Lower lobe of right lung (tissue), 2 donors: Measurements from ENCODE around the gene ERLIN1. TPM values are rescaled to one million over a fixed set of nuclear protein-coding genes. Genes with fewer than 3 reads are reported as not detected.

ENCODE experiments used
- ATAC-seq, 2 donors: fragments of 200-7000 bp; cut with Tn5 transposase; one replicate each; pipeline ENCODE4 v1.9.1; 2020 to 2022; ENCODE audit warnings: mild to moderate bottlenecking in 2 of 2, moderate library complexity in 2 of 2
- DNase-seq: peaks from one replicate; pipeline ENCODE4 v3.0.0-alpha.2; 2020
- H3K27ac ChIP-seq: fragments of 200-600 bp; one replicate; pipeline ENCODE4 v1.8.0; 2022
- H3K27me3 ChIP-seq: fragments of 200-600 bp; one replicate; pipeline ENCODE4 v1.8.0; 2022; ENCODE audit warnings: low read depth
- H3K36me3 ChIP-seq: fragments of 200-600 bp; one replicate; pipeline ENCODE4 v1.8.0; 2022; ENCODE audit warnings: mild to moderate bottlenecking
- H3K4me1 ChIP-seq: fragments of 200-600 bp; one replicate; pipeline ENCODE4 v1.8.0; 2022
- H3K4me3 ChIP-seq: fragments of 200-600 bp; one replicate; pipeline ENCODE4 v1.8.0; 2022; ENCODE audit warnings: mild to moderate bottlenecking
- H3K9me3 ChIP-seq: fragments of 200-600 bp; one replicate; pipeline ENCODE4 v1.8.0; 2022
- CTCF ChIP-seq: fragments of 200-600 bp; IDR thresholded peaks from one replicate; pipeline ENCODE4 v1.8.0; 2022; ENCODE audit warnings: antibody characterized with exemption, mild to moderate bottlenecking
- intact Hi-C: fragments of 100-400 bp; cut with DNase I; formaldehyde crosslinking; loops from one replicate; pipeline ENCODE4 v1.11.0; 2022
- total RNA-seq: library from RNA; stranded (reverse); fragmentation: NEBNext Ultra II Directional; extraction: Animal tissue kit (Norgen Biotek cat#: 25700); gene quantifications from one replicate; pipeline ENCODE4 v1.2.1, GENCODE V29; 2021
- donor health status: DM: no; HTN: yes; CAD: no; lungs with severe emphysema.

The ERLIN1 gene
- total RNA-seq, 1 donor from 2014 or later, result 31.9 TPM

- no peaks in the 10 kb centered on the region for H3K4me1 ChIP-seq
- no peaks in the 10 kb centered on the region for H3K9me3 ChIP-seq
- DNase-seq (no peak), ATAC-seq (no peak)
- peaks cover 98% of the 10 kb centered on the region for H3K36me3 ChIP-seq
- H3K27ac ChIP-seq, result no peak overlapping the region
- TF ChIP-seq CTCF, result no peak
- H3K27me3 ChIP-seq, result no peaks in the 10 kb centered on the region
- H3K4me3 ChIP-seq, result no peak overlapping the region
- intact Hi-C loops, result no loop called here
Observed at GRCh38 chr10:100216006-100216405, 30.2 kb upstream of the ERLIN1 start.

GRCh38 chr10:100209303-100209702 is 23.5 kb upstream of the ERLIN1 start:
- Histone ChIP-seq H3K4me1 (no peaks in the 10 kb centered on the region), H3K9me3 (no peaks in the 10 kb centered on the region), H3K4me3 (no peak overlapping the region), H3K36me3 (peaks cover 87% of the 10 kb centered on the region), H3K27ac (no peak overlapping the region), H3K27me3 (no peaks in the 10 kb centered on the region)
- TF ChIP-seq CTCF, result no peak
- ATAC-seq, result no peak
- no peak for DNase-seq
- intact Hi-C loops, result no loop called here

GRCh38 chr10:100208276-100208675 is 22.4 kb upstream of the ERLIN1 start:
- Histone ChIP-seq H3K27me3 (no peaks in the 10 kb centered on the region), H3K4me3 (no peak overlapping the region), H3K4me1 (no peaks in the 10 kb centered on the region), H3K27ac (no peak overlapping the region), H3K36me3 (peaks cover 87% of the 10 kb centered on the region), H3K9me3 (no peaks in the 10 kb centered on the region)
- intact Hi-C loops, result no loop called here
- DNase-seq, result no peak
- TF ChIP-seq CTCF, result no peak
- no peak for ATAC-seq

GRCh38 chr10:100204370-100204769 is 18.5 kb upstream of the ERLIN1 start:
- intact Hi-C loops, result no loop called here

GRCh38 chr10:100201549-100201948 is 15.7 kb upstream of the ERLIN1 start:
- H3K27ac ChIP-seq, result no peak overlapping the region
- TF ChIP-seq CTCF, result no peak
- H3K27me3 ChIP-seq, result no peaks in the 10 kb centered on the region
- peaks cover 97% of the 10 kb centered on the region for H3K36me3 ChIP-seq
- DNase-seq (no peak), ATAC-seq (no peak)
- H3K4me1 ChIP-seq, result no peaks in the 10 kb centered on the region
- no peaks in the 10 kb centered on the region for H3K9me3 ChIP-seq
- intact Hi-C loops, result no loop called here
- no peak overlapping the region for H3K4me3 ChIP-seq

More at GRCh38 chr10:100204370-100204769, 18.5 kb upstream of the ERLIN1 start:
- ATAC-seq (no peak), DNase-seq (no peak)
- Histone ChIP-seq H3K27ac (no peak overlapping the region), H3K4me1 (no peaks in the 10 kb centered on the region), H3K9me3 (no peaks in the 10 kb centered on the region), H3K36me3 (peaks cover 97% of the 10 kb centered on the region), H3K27me3 (no peaks in the 10 kb centered on the region), H3K4me3 (no peak overlapping the region)
- TF ChIP-seq CTCF, result no peak

- Histone ChIP-seq H3K27me3 (no peaks in the 10 kb centered on the region), H3K27ac (no peak overlapping the region), H3K4me1 (no peaks in the 10 kb centered on the region), H3K4me3 (no peak overlapping the region), H3K36me3 (peaks cover 89% of the 10 kb centered on the region), H3K9me3 (no peaks in the 10 kb centered on the region)
- ATAC-seq, result no peak
- intact Hi-C loops, result no loop called here
- no peak for TF ChIP-seq CTCF
- DNase-seq, result no peak
Observed at GRCh38 chr10:100194711-100195110, 8.9 kb upstream of the ERLIN1 start.
